Measurements from ENCODE around the gene NT5C2. TPM values are rescaled to one million over a fixed set of nuclear protein-coding genes. Genes with fewer than 3 reads are reported as not detected.
A peak's percentile ranks its signal among the peaks of the same experiment; 100 is the strongest.
"Not testable (repeated sequence)": the region's sequence is repeated elsewhere in the genome, so short reads cannot be mapped to it uniquely, and the experiment has no call there.

NT5C2 gene
- total RNA-seq, 1 donor from 2014 or later, result 92.6 TPM

- no peak for DNase-seq
Observed at GRCh38 chr10:103199488-103199887, 6.4 kb upstream of the NT5C2 start.

- DNase-seq, result no peak
Observed at GRCh38 chr10:103198648-103199047, 5.6 kb upstream of the NT5C2 start.

- no peak for DNase-seq
Observed at GRCh38 chr10:103197903-103198302, 4.8 kb upstream of the NT5C2 start.

DNA sequence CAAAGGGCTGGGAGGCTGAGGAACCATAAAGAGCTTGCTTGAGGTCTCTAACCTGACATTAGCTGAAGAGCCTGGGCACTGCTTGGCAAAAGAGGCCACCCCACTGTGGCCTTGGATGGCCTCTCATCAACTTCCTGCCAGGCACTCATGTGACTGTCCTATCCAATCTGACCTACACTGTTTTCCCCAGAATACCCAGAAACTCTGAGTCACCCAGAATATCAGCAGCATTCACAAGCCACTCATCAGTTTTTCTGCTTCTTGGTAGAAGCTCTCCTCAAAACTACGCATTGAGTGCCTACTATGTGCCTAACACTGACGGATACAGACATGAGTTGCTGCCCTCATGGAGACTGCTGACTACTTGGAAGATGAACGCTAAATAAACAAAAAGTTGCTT lies 4.1 kb upstream of the NT5C2 start:
- no peak for DNase-seq

- no peak for DNase-seq
Observed at GRCh38 chr10:103196516-103196915, 3.4 kb upstream of the NT5C2 start.

DNA sequence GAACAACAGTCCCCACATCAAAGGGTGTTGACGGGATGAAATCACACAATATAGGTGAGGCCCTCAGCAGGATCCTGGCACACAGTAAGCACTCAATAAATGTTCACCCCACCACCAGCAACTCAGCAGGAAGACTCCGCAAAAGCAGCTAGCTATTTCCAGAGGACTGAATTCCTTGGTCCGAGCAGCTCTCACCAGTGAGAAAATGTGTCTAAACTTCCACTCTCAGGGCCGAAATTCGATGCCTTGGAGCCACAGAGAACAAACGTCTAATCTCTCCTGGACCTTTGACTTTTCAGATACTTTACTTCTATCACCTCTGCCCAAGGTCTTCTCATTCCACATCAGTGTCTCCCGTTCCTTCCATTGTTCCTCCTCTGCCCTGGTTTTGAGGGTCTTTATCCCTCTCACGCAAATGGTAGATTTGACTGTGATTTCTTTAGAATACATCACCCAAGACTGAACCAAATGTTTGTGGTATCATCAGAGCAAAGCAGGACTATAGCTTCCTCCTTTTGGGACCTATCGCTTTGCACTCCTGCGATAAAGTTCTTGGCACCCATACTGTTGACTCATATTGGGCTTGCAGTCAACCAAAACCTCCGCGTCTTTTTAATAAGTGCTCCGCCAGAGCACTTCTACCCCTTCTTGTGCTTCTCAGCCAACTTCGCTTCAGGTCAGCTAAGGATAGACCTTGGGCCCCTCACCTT lies 903 bp upstream of the NT5C2 start:
- no peak for DNase-seq

DNA sequence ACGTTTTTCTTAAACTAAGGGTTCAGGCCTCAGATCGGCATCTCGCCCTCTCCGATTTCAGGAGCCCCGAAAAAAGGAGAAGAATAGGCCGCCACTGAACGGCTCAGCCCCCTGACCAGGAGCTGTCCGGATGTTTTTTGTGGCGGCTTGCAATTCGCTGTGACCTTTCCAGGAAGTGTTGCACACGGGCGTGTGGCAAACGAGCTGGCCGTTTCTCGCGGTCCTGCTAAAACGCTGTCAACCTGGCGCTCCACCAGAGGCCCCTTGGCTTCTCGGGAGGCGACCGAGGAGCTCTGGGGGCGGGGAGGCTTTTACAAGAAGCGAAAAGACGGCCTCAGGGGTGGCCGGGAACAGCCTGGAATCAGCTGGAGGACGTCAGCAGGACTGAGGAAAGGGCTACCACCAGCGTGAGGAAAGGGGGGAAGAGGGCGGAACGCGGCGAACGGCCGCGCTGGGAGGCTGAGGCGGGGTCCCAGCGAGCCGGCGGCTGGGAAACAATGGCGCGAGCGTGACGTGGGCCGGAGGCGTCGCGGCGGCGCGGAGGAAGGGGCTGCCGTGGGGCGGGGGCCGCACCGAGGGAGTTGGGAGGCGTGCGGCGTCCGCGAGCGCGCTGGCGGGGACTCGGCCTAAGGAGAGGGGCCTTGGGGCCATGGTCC lies 493 bp downstream of the NT5C2 start:
- DNase-seq, result peak; percentile 80

DNA sequence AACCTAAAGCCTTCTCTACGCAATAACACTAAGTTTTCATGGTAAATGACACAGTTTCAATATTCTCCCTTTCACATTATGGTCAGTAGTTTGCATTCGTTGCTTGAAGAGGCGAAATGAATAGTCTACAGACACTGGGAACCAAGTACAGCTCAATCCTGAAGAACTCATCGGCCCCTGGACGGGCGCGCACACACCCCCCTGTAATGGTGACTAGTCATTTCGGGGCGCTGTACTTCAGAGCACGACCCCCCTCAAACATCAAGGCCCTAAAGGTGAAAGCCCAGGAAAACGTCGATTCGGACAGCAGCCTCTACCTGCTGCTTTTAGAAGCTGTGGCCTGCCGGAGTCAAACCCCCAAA lies 1.0 kb downstream of the NT5C2 start:
- DNase-seq, result peak; percentile 36

DNA sequence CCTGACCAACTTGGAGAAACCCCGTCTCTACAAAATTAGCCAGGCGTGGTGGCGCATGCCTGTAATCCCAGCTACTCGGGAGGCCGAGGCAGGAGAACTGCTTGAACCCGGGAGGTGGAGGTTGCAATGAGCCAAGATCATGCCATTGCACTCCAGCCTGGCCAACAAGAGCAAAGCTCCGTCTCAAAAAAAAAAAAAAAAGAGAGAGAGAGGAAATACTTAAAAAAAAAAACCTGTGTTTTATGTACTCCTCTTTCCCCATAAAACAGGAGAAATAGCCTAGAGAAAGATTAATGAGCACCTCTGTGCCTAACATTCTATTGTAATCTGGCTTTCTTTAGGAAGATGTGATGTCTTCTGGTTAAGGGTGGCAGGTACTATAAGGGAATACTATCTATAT lies 1.9 kb downstream of the NT5C2 start:
- DNase-seq, result not testable (repeated sequence)

DNA sequence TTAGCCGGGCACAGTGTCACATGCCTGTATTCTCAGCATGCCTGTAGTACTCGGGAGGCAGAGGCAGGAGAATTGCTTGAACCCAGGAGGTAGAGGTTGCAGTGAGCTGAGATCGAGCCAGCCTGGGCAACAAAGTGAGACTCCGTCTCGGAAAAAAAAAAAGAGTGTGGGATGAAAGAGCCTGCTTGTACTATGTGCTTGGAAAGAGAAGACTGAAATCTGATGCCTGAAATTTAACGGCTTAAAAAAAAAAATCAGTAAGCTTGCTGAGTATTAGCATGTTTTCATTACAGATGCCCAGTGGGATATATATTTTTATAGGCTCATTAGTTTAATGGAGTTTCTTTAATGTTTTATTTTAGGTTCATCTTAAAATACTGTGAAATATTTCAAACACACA lies 4.2 kb downstream of the NT5C2 start:
- no peak for DNase-seq

DNA sequence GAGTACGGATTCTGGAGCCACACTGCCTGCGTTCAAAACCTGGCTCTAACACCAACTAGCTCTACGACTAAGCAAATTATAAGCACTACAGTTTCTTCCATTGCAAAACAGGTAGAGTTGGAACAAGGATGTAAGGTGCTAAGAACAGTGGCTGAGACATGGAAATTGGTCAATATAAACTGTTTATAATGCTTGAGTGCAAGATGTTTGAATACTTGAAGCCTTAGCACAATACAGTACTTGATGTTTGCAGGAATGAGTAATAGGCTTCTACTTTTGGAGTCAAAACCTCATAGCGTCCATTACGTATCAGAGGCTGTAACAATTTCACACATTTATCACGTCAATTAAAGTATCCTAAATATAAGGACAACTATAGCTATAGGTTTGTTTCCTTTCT lies 6.9 kb downstream of the NT5C2 start:
- DNase-seq, result no peak

GRCh38 chr10:103184615-103185014 lies 8.5 kb downstream of the NT5C2 start:
- DNase-seq, result no peak

DNA sequence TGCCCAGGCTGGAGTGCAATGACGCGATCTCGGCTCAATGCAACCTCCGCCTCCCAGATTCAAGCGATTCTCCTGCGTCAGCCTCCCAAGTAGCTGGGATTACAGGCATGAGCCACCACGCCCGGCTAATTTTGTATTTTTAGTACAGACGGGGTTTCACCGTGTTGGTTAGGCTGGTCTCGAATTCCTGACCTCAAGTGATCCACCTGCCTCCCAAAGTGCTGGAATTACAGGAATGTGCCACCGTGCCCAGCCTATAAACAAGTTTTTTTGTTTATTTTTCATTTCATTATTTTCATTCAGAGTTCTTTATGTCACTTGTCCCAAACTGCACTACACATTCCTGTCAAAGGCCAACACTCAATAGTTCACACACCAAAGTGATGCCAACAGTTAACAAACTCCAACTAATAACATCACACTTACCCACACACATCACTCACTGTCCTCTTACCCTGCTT lies 9.1 kb downstream of the NT5C2 start:
- not testable (repeated sequence) for DNase-seq

DNA sequence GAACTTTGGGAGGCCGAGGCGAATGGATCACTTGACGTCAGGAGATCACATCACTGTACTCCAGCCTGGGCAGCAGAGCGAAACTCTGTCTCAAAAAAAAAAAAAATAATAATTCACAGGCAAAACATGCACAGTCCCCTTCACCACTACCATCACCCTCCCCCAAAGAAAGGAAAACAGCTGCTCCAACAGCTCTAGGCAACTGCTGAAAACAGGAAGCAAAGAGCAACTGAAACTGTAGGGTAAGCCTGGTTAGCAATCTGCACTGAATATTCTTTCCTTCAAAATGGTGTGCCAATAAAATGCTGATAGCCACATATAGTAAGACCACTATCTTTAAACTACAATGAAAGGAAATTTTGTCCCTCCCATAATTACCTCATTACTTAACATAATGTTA lies 11.8 kb downstream of the NT5C2 start:
- peak; percentile 29 for DNase-seq

DNA sequence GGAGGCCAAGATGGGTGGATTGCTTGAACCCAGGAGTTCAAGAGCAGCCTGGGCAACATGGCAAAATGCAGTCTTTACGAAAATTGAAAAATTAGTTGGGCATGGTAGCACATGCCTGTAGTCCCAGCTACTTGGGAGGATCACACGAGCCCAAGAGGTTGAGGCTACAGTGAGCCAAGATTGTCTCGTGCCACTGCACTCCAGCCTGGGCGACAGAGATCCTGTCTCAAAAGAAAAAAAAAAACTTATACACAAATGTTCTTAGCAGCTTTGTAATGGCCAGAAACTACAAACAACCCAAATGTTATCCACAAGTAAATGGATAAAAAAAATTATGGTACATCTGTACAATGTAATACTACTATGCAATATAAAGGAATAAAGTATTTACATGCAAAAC lies 12.6 kb downstream of the NT5C2 start:
- no peak for DNase-seq

GRCh38 chr10:103177123-103177522 lies 15.9 kb downstream of the NT5C2 start:
- no peak for DNase-seq

DNA sequence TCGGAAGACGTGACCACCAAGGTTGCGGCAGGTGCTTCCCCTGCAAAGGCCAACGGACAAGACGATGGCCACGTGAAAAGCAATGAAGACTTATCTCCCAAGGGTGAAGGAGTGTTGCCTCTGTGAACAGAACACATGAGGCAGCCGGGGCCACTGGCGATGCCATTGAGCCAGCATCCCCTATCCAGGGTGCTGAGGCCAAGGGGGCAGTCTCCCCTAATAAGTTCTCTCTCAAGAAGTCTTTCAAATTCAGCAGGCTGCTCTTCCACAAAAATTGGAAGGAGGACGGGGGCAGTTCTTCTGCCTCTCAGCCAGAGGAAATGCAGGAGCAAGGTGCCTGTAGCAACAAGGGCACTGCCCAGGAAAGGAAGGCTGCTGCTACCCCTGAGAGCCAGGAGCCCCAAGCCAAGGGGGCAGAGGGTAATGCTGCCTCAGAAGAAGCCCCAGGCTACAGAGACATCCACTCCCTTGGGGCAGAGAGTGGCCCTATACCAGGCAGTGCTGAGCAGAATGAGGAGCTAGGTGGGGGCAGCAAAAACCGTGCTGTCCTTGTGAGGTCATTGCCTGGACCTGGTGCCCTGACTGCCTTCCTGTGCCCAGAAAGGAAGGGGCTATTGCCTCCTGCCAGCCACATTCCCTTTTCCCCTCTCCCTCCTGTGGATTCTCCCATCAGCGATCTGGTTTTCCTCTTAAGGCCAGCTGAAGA lies 17.3 kb downstream of the NT5C2 start:
- DNase-seq, result no peak

- not testable (repeated sequence) for DNase-seq
Observed at GRCh38 chr10:103174324-103174723, 18.7 kb downstream of the NT5C2 start.

DNA sequence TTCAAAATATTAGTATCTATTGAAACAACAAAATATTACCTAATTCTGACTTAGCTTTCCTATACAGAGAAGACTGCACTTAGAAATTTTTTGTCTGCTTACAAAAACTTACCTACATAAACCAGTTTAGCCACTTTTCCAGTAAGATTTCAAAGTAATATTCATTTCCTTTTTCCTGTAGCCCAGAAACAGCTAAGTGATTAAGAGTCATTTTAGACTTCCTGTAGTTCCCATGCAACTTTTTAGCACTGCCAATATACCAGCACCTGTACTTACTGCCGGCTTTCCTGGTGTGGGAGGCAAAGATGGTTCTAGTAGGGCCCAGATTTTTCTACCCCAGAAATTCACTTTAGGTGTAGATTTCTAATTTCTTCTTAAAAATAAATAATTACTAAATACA lies 21.8 kb downstream of the NT5C2 start:
- DNase-seq, result no peak

- no peak for DNase-seq
Observed at GRCh38 chr10:103168438-103168837, 24.6 kb downstream of the NT5C2 start.

GRCh38 chr10:103167554-103167953 lies 25.5 kb downstream of the NT5C2 start:
- not testable (repeated sequence) for DNase-seq

DNA sequence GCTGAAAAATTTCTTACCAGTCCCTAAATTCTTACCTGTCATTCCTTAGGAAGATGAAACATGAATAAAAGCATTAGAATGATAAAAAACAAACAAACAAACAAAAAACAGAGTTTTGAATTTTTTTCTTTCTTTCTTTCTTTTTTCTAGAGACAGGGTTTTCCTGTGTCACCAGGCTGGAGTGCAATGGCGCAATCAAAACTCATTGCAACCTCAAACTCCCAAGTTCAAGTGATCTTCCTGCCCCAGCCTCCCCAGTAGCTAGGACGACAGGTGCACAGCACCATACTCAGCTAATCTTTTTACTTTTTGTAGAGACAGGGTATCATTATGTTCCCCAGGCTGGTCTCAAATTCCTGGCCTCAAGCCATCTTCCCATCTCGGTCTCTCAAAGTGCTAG lies 26.5 kb downstream of the NT5C2 start:
- no peak for DNase-seq

- not testable (repeated sequence) for DNase-seq
Observed at GRCh38 chr10:103163766-103164403, 29.2 kb downstream of the NT5C2 start.

All from skin of body (tissue), 2 donors.